ENCODE data around the gene TNFRSF17.
"Not testable (repeated sequence)": the region's sequence is repeated elsewhere in the genome, so short reads cannot be mapped to it uniquely, and the experiment has no call there.

TNFRSF17 gene

GRCh38 chr16:11964761-11965551, at the start of gene TNFRSF17:
TSS of gene TNFRSF17 (plus strand) at chr16:11965210. CDS start at chr16:11965325, 115 bp downstream.
- DNase-seq (ENCODE audit: low read depth), result no peak

- peak; percentile 99 for DNase-seq (ENCODE audit: low read depth)
These were observed 49.1 kb upstream of the TNFRSF17 start, which contains the start of gene GSPT1 for GRCh38 chr16:11915644-11916523. TSS of gene GSPT1 (minus strand) at chr16:11915956. CDS start at chr16:11915720, 236 bp downstream.

- no peak for DNase-seq (ENCODE audit: low read depth)
These were observed 48.3 kb upstream of the TNFRSF17 start for GRCh38 chr16:11916524-11917285.

GRCh38 chr16:11924046-11924445, 41.0 kb upstream of the TNFRSF17 start:
- DNase-seq (ENCODE audit: low read depth), result not testable (repeated sequence)

- DNase-seq (ENCODE audit: low read depth), result not testable (repeated sequence)
These were observed 37.7 kb upstream of the TNFRSF17 start for GRCh38 chr16:11927350-11927749.

- not testable (repeated sequence) for DNase-seq (ENCODE audit: low read depth)
These were observed 23.1 kb upstream of the TNFRSF17 start, which contains the start of gene NPIPB2 for GRCh38 chr16:11941945-11942344. TSS of gene NPIPB2 (minus strand) at chr16:11942045. CDS start at chr16:11942045, 0 bp downstream.

GRCh38 chr16:11946433-11946832, 18.6 kb upstream of the TNFRSF17 start:
- no peak for DNase-seq (ENCODE audit: low read depth)

GRCh38 chr16:11948819-11949218, 16.2 kb upstream of the TNFRSF17 start:
- DNase-seq (ENCODE audit: low read depth), result no peak

GRCh38 chr16:11949527-11949926, 15.5 kb upstream of the TNFRSF17 start:
- DNase-seq (ENCODE audit: low read depth), result no peak

- no peak for DNase-seq (ENCODE audit: low read depth)
These were observed 14.6 kb upstream of the TNFRSF17 start for GRCh38 chr16:11950388-11950787.

- not testable (repeated sequence) for DNase-seq (ENCODE audit: low read depth)
These were observed 11.4 kb upstream of the TNFRSF17 start for GRCh38 chr16:11953576-11953975.

- DNase-seq (ENCODE audit: low read depth), result no peak
These were observed 9.3 kb upstream of the TNFRSF17 start for GRCh38 chr16:11955713-11956123.

GRCh38 chr16:11956558-11956957, 8.5 kb upstream of the TNFRSF17 start:
- DNase-seq (ENCODE audit: low read depth), result no peak

- no peak for DNase-seq (ENCODE audit: low read depth)
These were observed 7.2 kb upstream of the TNFRSF17 start for GRCh38 chr16:11957591-11958395.

- not testable (repeated sequence) for DNase-seq (ENCODE audit: low read depth)
These were observed 2.6 kb upstream of the TNFRSF17 start for GRCh38 chr16:11962457-11962856.

- not testable (repeated sequence) for DNase-seq (ENCODE audit: low read depth)
These were observed 2.0 kb upstream of the TNFRSF17 start for GRCh38 chr16:11962978-11963377.

- DNase-seq (ENCODE audit: low read depth), result no peak
These were observed 1.3 kb upstream of the TNFRSF17 start for GRCh38 chr16:11963706-11964105.

- no peak for DNase-seq (ENCODE audit: low read depth)
These were observed 1.2 kb downstream of the TNFRSF17 start for GRCh38 chr16:11966173-11966572.

GRCh38 chr16:11967195-11967911, 2.3 kb downstream of the TNFRSF17 start:
- DNase-seq (ENCODE audit: low read depth), result no peak

GRCh38 chr16:11968577-11968976, 3.6 kb downstream of the TNFRSF17 start:
- no peak for DNase-seq (ENCODE audit: low read depth)

Data from activated T-cell treated with anti-CD3 and anti-CD28 coated beads for 48 hours (primary cell).